HepG2 (cell line): ENCODE results near the gene IFNA16. TPM values are rescaled to one million over a fixed set of nuclear protein-coding genes. Genes with fewer than 3 reads are reported as not detected.
"Not testable (repeated sequence)": the region's sequence is repeated elsewhere in the genome, so short reads cannot be mapped to it uniquely, and the experiment has no call there.

Experiments
- ATAC-seq: fragments of 200-7000 bp; cut with Tn5 transposase; 3 replicates; pipeline ENCODE4 v1.9.1; 2020; ENCODE audit warnings: mild to moderate bottlenecking, moderate library complexity
- BruUV-seq: library from RNA; stranded (reverse); fragments of 400-500 nt; replicated peaks from 2 replicates; lab custom pipeline; 2021; lab: Mats Ljungman, UMichigan
- CTCF ChIA-PET: fragments of 300-600 bp; formaldehyde crosslinking; extraction: SDS; loops from one replicate; lab custom pipeline; 2021; ENCODE audit warnings: low total read pairs, inconsistent platforms, low intra/inter-chr PET ratio; lab: Yijun Ruan, JAX
- POLR2A ChIA-PET: fragments of 350-600 bp; sonication (Branson Sonifier 250); formaldehyde crosslinking; loops from one replicate; lab custom pipeline; 2020; ENCODE audit warnings: antibody characterized with exemption, inconsistent platforms; lab: Yijun Ruan, JAX
- DNase-seq: peaks from one replicate; pipeline ENCODE4 v3.0.0-alpha.2; 2015; ENCODE audit warnings: low spot score
- FAIRE-seq: peaks from 3 replicates; lab custom pipeline; 2011; peaks lifted over from hg19 to GRCh38; lab: Jason Lieb, UNC
- H2AFZ ChIP-seq: one replicate; pipeline ENCODE4 v1.6.1; 2011; ENCODE audit warnings: low read length, inconsistent platforms
- H3K27ac ChIP-seq: fragments of 300-600 bp; 3 replicates; pipeline ENCODE4 v1.8.0; 2011; ENCODE audit warnings: mixed run types, mild to moderate bottlenecking, mixed read lengths, low read length, inconsistent platforms; ENCODE audit not compliant: insufficient read depth; ENCODE audit errors: extremely low read length
- H3K27me3 ChIP-seq, 2 experiments: fragments of 200-600 bp in 1 of 2; 2 replicates in 1 of 2; 3 replicates in 1 of 2; pipeline versions ENCODE4 v1.6.0 to v1.8.0; 2011; ENCODE audit warnings: low read length in 2 of 2, mild to moderate bottlenecking in 2 of 2, moderate library complexity in 2 of 2, inconsistent platforms in 1 of 2; ENCODE audit not compliant: insufficient read depth in 2 of 2, control insufficient read depth in 1 of 2
- H3K36me3 ChIP-seq, 2 experiments: fragments of 200-600 bp in 1 of 2; replicated peaks in 1 of 2; 2 replicates in 1 of 2; 3 replicates in 1 of 2; pipeline versions ENCODE4 v1.5.1 to v1.8.0; 2011; ENCODE audit warnings: low read length in 2 of 2, inconsistent platforms in 1 of 2; ENCODE audit not compliant: insufficient read depth in 2 of 2, control insufficient read depth in 1 of 2
- H3K4me1 ChIP-seq: 2 replicates; pipeline ENCODE4 v1.5.1; 2012; ENCODE audit warnings: low read length, inconsistent platforms; ENCODE audit not compliant: insufficient read depth
- H3K4me2 ChIP-seq: 2 replicates; pipeline ENCODE4 v1.6.0; 2011; ENCODE audit warnings: low read depth, low read length, inconsistent platforms
- H3K4me3 ChIP-seq, 3 experiments: fragments of 200-600 bp in 1 of 3; sonication (generic), shearing (Covaris generic) in 1 of 3; replicated peaks in 1 of 3; 2 replicates each; pipeline ENCODE4 v1.5.1; 2011 to 2016; ENCODE audit warnings: low read length in 3 of 3, inconsistent platforms in 2 of 3, low read depth in 2 of 3, mild to moderate bottlenecking in 2 of 3, control low read depth in 1 of 3, mixed read lengths in 1 of 3; ENCODE audit not compliant: insufficient read depth in 1 of 3
- H3K79me2 ChIP-seq: one replicate; pipeline ENCODE4 v1.6.1; 2011; ENCODE audit warnings: low read length, inconsistent platforms; ENCODE audit not compliant: insufficient read depth
- H3K9ac ChIP-seq: 2 replicates; pipeline ENCODE4 v1.6.0; 2011; ENCODE audit warnings: mild to moderate bottlenecking, low read depth, low read length, inconsistent platforms; ENCODE audit not compliant: insufficient read depth
- H3K9me3 ChIP-seq: 2 replicates; pipeline ENCODE4 v1.5.1; 2012; ENCODE audit warnings: mild to moderate bottlenecking, low read length
- H4K20me1 ChIP-seq: 2 replicates; pipeline ENCODE4 v1.6.0; 2011; ENCODE audit warnings: inconsistent platforms, mild to moderate bottlenecking, low read length, moderate library complexity; ENCODE audit not compliant: insufficient read depth
- ASH2L ChIP-seq: fragments of 300-600, 200-600 bp; sonication (generic); IDR thresholded peaks from 2 replicates; pipeline ENCODE4 v1.7.0; 2017; ENCODE audit warnings: low read depth, mild to moderate bottlenecking, moderate library complexity, mixed read lengths, low read length; ENCODE audit not compliant: insufficient read length
- GZF1 ChIP-seq: sonication (generic); formaldehyde crosslinking; IDR thresholded peaks from 2 replicates; pipeline ENCODE4 v1.5.1; 2020; ENCODE audit warnings: mild to moderate bottlenecking, missing genetic modification reagents
- HNRNPUL1 ChIP-seq: fragments of 200-400 bp; formaldehyde crosslinking; IDR thresholded peaks from 2 replicates; pipeline ENCODE4 v1.6.1; 2017; ENCODE audit warnings: low read depth, mild to moderate bottlenecking, low read length, moderate library complexity
- KLF6 ChIP-seq: IDR thresholded peaks from 2 replicates; pipeline ENCODE4 v1.8.0; 2016; ENCODE audit warnings: missing biosample characterization, missing genetic modification reagents
- MTA1 ChIP-seq: sonication (generic); formaldehyde crosslinking; IDR thresholded peaks from 2 replicates; pipeline ENCODE4 v1.4.0; 2020; ENCODE audit warnings: missing genetic modification reagents, mild to moderate bottlenecking, borderline replicate concordance
- RBFOX2 ChIP-seq: fragments of 200-400 bp; formaldehyde crosslinking; IDR thresholded peaks from 2 replicates; pipeline ENCODE4 v1.6.1; 2017; ENCODE audit warnings: low read depth, mild to moderate bottlenecking, low read length
- RFX3 ChIP-seq: IDR thresholded peaks from 2 replicates; pipeline ENCODE4 v1.6.1; 2016; ENCODE audit warnings: missing biosample characterization, missing genetic modification reagents
- ZC3H13 ChIP-seq: sonication (generic); formaldehyde crosslinking; IDR thresholded peaks from 2 replicates; pipeline ENCODE4 v1.8.1; 2023; ENCODE audit warnings: mild to moderate bottlenecking, missing genetic modification reagents, moderate library complexity
- ZNF367 ChIP-seq: sonication (generic); formaldehyde crosslinking; IDR thresholded peaks from 2 replicates; pipeline ENCODE4 v1.4.0; 2020; ENCODE audit warnings: missing genetic modification reagents, borderline replicate concordance
- ZNF572 ChIP-seq: sonication (generic); formaldehyde crosslinking; IDR thresholded peaks from 2 replicates; pipeline ENCODE4 v1.5.1; 2020; ENCODE audit warnings: mild to moderate bottlenecking, missing genetic modification reagents
- ZSCAN20 ChIP-seq: sonication (generic); formaldehyde crosslinking; IDR thresholded peaks from 2 replicates; pipeline ENCODE4 v1.4.0; 2020; ENCODE audit warnings: missing genetic modification reagents, mild to moderate bottlenecking, borderline replicate concordance
- WGBS: methylation state at CpG from one replicate; pipeline ENCODE4 v1.1.6; 2017; ENCODE audit warnings: low lambda C conversion rate; 5-methylcytosine and 5-hydroxymethylcytosine counted together
- in situ Hi-C: cut with HindIII; loops from 2 replicates; pipeline ENCODE4 v1.10.0; 2017; ENCODE audit warnings: low pct_unique_long_range_greater_than_20kb; ENCODE audit not compliant: extremely low pct_ligation_motif_present
- intact Hi-C: fragments of 100-400 bp; cut with micrococcal nuclease; formaldehyde crosslinking; loops from one replicate; pipeline ENCODE4 v1.10.0; 2022; ENCODE audit not compliant: unreplicated experiment
- polyA plus RNA-seq, 8 experiments: library from polyadenylated mRNA; depleted of rRNA in 3 of 8; stranded (reverse) in 7 of 8; unstranded in 1 of 8; fragments of >200 nt; fragmentation: Illumina TruSeq in 4 of 8; extraction: Trizol in 4 of 8; gene quantifications; 2 replicates each; pipeline versions ENCODE4 v1.2.1 to v1.2.3, GENCODE V29; 2011 to 2016; ENCODE audit warnings: low read depth in 4 of 8, missing spikeins in 1 of 8, mixed read lengths in 1 of 8; ENCODE audit not compliant: insufficient read depth in 1 of 8
- total RNA-seq, 5 experiments: library from RNA; depleted of rRNA; stranded (reverse); fragments of >200 nt; fragmentation: Illumina TruSeq; extraction: Trizol; gene quantifications; 2 replicates each; pipeline ENCODE4 v1.2.3, GENCODE V29; 2016; ENCODE audit warnings: low read depth in 1 of 5
- TF ChIP-seq, protein P1 (sequence below): IDR thresholded peaks from 2 replicates; pipeline ENCODE4 v1.6.1; 2016; ENCODE audit warnings: missing biosample characterization, missing genetic modification reagents, low read depth
- TF ChIP-seq, protein P2 (sequence below): sonication (generic); formaldehyde crosslinking; IDR thresholded peaks from 2 replicates; pipeline ENCODE4 v1.4.0; 2020; ENCODE audit warnings: mild to moderate bottlenecking, missing genetic modification reagents
- TF ChIP-seq, protein P3 (sequence below): sonication (generic); formaldehyde crosslinking; IDR thresholded peaks from 2 replicates; pipeline ENCODE4 v1.8.1; 2023; ENCODE audit warnings: mild to moderate bottlenecking, missing genetic modification reagents, borderline replicate concordance

IFNA16 gene
- total and polyA plus RNA-seq, 2 of the 13 experiments (the other 11 are each of a cell fraction or from before 2014, with no cell fraction given) = not detected

DNA sequence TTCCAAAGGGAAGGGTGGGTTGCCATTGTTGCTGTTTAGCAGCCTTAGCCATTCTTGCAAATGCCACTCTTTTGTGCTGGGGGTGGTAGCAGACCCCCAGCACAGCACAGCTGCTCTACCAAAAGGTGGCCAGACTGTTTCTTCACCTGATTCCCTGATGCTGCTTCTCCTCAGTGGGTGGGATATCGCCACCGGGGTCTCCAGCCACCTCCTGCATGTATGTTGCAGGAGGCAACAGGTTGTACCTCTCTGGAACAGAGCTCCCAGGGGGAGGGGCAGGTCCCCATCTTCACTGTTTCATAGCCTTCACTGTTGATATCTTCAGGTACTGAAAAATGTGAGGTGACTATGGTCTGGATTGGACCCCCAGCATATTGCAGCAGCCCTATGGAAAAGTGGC, 6.3 kb downstream of the IFNA16 start:
- H3K27me3 ChIP-seq, FAIRE-seq, CTCF ChIA-PET, H3K9me3 ChIP-seq, BruUV-seq, H3K4me3 ChIP-seq, H3K79me2 ChIP-seq, H3K4me2 ChIP-seq, H2AFZ ChIP-seq, H3K36me3 ChIP-seq, H3K27ac ChIP-seq, ATAC-seq, H4K20me1 ChIP-seq, intact Hi-C loops, in situ Hi-C loops, POLR2A ChIA-PET, DNase-seq, H3K9ac ChIP-seq, H3K4me1 ChIP-seq: not testable (repeated sequence)
- WGBS = 6% methylated on average over 2 of the region's 2 CpGs

DNA sequence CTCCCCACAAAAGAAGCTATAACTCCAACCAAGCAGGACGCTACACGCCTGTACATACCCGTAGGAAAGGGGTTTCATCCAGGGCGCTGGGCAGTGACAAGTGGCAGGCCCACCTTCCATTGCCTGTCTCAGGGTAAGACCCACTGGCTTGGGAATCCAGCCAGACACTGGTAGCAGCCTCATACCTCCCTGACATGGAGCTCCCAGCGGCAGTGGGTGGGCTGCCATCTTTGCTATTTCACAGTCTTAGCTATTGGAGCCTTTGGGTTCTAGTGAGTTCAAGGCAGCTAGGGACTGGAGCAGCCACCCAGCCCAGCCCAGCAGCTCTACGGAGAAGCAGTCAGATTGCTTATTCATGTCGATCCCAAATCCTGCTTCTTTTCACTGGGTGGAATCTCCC, 6.8 kb downstream of the IFNA16 start:
- TF ChIP-seq, protein P1, sequence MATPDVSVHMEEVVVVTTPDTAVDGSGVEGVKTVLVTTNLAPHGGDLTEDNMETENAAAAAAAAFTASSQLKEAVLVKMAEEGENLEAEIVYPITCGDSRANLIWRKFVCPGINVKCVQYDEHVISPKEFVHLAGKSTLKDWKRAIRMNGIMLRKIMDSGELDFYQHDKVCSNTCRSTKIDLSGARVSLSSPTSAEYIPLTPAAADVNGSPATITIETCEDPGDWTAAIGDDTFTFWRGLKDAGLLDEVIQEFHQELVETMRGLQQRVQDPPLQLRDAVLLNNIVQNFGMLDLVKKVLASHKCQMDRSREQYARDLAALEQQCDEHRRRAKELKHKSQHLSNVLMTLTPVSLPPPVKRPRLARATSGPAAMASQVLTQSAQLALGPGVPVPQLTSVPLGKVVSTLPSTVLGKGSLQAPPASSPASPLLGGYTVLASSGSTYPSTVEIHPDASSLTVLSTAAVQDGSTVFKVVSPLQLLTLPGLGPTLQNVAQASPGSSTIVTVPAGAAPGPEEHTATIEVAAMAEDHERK (CRISPR knock-in tag) = no peak
- TF ChIP-seq ZC3H13 = no peak
- TF ChIP-seq KLF6 = no peak
- no peak for TF ChIP-seq ZNF572 (CRISPR knock-in tag)
- no peak for TF ChIP-seq GZF1
- no peak for TF ChIP-seq ASH2L
- no peak for TF ChIP-seq HNRNPUL1
- TF ChIP-seq RBFOX2 = no peak
- TF ChIP-seq RFX3 (CRISPR knock-in tag) = no peak
- TF ChIP-seq MTA1 (CRISPR knock-in tag) = no peak
- no peak for TF ChIP-seq ZSCAN20 (CRISPR knock-in tag)
- TF ChIP-seq, protein P2, sequence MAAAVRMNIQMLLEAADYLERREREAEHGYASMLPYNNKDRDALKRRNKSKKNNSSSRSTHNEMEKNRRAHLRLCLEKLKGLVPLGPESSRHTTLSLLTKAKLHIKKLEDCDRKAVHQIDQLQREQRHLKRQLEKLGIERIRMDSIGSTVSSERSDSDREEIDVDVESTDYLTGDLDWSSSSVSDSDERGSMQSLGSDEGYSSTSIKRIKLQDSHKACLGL (CRISPR knock-in tag) = no peak
- TF ChIP-seq, protein P3, sequence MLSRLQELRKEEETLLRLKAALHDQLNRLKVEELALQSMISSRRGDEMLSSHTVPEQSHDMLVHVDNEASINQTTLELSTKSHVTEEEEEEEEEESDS (CRISPR knock-in tag) = no peak
- no peak for TF ChIP-seq ZNF367
- intact Hi-C loops = no loop called here
- POLR2A ChIA-PET = no interaction called here
- Histone ChIP-seq H3K27me3 (no peaks in the 10 kb centered on the region), H4K20me1 (no peaks in the 10 kb centered on the region), H3K36me3 (no peaks in the 10 kb centered on the region), H3K27ac (no peak overlapping the region), H3K4me1 (no peaks in the 10 kb centered on the region), H3K79me2 (no peaks in the 10 kb centered on the region), H3K4me2 (no peak overlapping the region), H3K4me3 (no peak overlapping the region), H3K9me3 (no peaks in the 10 kb centered on the region), H3K9ac (no peak overlapping the region), H2AFZ (no peak overlapping the region)
- DNase-seq (no peak), FAIRE-seq (no peak), ATAC-seq (no peak)
- WGBS = 0% methylated on average over 4 of the region's 7 CpGs
- no TSS peak for BruUV-seq
- in situ Hi-C loops = no loop called here
- CTCF ChIA-PET = no interaction called here
